CD4-positive, alpha-beta T cell treated with Interleukin-15 for 4 hours (primary cell): ENCODE measurements around the gene RNF144B.
A peak's percentile ranks its signal among the peaks of the same experiment; 100 is the strongest.

Source experiments
- DNase-seq: peaks from one replicate; pipeline ENCODE4 v3.0.0-alpha.2; 2020; ENCODE audit warnings: low spot score

RNF144B gene

DNA sequence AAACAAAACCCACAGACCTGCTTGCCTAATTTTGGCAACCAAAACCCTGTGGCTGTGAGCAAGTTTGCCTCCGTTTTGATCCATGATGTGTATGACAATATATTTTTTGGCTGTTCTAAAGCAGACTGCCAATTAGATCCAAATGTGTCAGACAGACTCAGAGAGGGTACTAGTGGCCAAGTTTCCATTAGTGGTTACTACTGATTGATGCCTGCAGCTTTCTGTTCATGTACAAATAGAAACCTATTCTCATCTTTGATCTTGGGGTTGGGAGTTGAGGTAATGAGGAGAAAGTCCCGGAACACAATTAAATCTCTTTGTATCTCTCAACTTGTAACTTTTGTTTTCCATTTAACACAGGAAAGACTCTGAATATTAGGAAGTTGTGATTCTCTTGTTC is 100.9 kb downstream of the RNF144B start:
- no peak for DNase-seq

GRCh38 chr6:18488526-18489270 is 101.5 kb downstream of the RNF144B start:
- no peak for DNase-seq

DNA sequence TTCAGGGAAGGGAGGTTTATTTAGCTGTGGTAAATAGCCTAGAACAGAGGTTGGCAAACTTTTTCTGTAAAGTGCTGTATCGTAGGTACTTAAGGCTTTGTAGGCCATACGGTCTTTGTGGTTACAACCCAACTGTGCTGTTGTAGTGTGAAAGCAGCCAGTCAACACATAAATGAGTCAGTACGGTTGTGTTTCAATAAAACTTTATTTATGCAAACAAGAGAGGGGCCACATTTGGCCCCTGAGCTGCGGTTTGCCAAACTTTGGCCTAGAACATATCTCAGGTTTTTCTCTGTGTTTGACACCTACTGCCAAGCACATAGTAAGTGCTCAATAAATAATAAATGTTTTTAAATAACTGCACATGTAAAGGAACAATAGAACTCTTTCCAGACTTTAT is 102.2 kb downstream of the RNF144B start:
- no peak for DNase-seq

DNA sequence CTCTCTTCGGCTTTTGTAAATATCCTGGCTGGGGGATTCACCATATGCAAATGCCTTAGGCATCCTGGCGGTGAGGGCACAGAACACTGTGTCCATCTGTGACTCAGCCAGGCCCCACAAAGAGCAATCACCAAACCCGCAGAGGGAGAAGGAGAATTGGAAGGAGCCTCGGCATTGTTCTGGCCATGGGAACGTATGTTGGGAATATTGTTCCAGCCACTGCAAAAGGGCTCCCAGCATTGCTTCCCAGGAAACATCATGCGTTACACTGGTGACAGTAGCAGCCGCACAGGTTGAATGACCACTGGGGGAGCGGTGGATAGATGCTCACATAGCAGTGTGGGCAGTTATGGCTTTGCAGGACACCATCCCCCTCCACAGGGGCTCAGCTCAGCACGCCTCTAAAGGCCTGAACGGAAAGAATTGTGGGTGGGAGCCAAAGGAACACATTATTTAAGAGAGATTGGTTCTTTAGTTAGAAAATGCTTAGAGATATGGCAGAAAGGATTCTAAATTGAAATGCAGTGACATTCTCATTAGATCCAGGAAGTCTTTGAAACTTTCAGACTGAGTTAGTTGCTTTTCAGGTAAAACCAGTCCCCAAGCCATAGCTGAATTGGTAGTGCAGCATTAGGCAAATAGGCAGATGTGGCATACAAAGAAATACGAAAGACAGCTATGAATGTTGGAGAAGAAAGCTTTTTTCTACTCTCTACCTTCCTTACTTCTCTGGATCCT is 104.3 kb downstream of the RNF144B start:
- no peak for DNase-seq

DNA sequence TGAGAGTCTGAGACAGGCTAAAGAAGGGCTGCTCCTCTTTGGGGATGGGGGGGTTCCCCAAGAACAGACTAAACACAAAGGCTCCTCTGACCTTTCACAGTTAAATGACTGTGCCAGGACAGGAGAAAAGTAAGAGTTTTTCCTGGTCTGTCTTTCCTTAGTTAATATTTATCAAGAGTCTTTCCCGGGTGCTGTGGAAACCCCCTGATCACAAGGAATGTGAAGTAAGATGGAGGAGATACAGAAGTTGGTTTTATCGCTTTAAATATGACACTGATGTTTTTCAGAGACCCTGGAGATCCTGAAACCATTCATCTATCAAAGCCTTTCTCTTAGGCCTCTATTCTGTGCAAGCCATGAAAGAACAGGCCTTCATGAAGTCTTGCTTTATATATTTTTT is 105.8 kb downstream of the RNF144B start:
- no peak for DNase-seq

DNA sequence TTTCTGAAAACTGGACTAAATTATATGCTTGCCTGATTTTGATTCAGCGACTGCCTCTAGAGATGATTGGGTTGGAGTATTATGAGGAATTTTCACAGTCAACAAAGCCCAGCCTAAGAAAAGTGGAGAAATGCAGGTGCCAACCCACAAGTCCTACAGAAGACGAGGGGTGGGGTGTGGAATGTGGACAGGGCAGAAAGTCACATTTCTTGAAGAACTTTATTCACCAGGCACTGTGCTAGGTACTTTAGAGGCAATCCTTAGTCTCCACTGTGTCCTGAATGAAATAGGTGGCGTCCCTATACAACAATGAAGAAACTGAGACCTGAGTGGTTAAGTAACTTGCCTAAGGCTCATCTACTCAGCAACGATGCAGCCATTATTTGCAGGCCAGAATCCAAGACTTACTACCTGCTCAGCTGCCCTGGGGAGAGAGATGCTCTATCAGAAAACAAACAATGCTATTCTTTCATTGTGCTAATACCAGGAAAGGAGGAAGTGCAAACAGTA is 106.3 kb downstream of the RNF144B start:
- no peak for DNase-seq

DNA sequence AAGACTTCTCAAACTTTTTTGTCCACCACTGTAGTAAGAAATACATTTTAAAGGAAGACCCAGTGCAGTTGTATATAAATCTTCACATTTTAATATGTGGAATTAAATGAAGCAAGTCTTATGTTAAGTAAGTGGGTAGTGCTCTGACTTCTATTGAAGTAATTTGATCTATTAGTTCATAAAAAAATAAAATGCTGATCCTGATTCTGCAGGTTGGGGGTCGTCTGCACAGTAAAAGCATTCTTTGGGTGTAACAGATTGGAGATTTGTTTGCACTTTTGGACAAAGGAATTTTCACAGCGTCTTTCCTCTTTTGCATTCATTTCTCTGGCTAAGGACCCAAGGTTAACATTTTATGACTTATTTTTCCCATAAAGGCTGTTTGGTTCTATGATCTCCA is 106.8 kb downstream of the RNF144B start:
- no peak for DNase-seq

DNA sequence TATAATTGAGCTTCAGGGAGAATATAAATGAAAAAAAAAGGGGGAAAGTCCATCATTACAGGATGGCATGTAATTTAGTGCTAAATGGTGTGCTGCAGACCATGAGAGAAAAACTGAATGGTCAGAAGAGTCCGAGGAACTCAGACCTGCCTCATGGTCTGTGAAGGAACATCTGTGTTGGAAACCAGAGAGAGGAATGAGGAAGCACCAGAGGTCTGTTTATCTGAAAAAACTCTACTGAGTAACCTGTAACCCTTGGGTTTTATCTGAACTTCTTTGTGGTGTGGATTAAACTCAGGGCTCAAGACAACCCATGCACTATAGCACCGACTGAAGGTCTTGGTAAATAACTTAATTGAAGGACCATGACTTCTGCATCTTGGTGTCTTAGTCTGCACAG is 108.1 kb downstream of the RNF144B start:
- no peak for DNase-seq

GRCh38 chr6:18496462-18496861 is 109.3 kb downstream of the RNF144B start:
- no peak for DNase-seq

DNA sequence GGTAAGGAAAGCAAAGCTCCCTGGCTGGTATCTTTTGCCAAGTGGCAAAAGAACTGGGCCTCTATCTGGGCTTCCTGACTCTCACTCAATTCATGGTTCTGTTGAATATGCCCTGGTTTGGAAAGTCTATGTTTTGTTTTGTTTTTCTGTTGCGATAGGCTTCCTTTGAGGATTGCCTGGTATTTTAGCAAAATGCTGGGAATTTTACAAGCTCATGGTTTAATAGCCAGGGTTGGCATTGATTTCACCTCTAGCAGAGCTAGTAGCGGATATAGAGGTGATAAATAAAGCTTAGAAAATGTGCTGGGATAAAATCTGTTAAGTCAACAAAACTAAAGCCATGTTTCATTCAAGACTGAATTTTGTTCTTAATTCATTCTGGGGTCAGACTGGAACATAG is 109.9 kb downstream of the RNF144B start:
- DNase-seq, result no peak

DNA sequence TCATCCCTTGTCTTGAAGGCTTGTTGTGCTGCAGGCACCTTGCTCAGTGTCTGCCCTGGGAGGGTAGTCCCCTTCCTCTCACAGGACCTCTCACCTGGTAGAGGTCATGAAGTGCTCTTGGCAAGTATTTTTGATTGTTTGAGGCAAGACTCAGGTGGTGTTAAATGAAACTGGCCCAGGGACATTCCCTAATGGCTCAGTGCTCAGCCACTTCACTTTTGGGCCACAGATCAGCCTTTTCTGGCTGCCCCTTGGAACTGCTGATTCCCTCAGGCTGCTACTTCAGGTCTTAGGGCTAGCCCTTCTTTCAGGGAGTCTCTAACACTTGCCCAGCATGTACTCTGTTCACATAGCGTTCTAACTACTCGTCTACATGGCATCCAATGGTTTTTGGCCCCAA is 111.3 kb downstream of the RNF144B start:
- DNase-seq, result no peak

- no peak for DNase-seq
Measured at GRCh38 chr6:18500921-18501662, 113.9 kb downstream of the RNF144B start.

DNA sequence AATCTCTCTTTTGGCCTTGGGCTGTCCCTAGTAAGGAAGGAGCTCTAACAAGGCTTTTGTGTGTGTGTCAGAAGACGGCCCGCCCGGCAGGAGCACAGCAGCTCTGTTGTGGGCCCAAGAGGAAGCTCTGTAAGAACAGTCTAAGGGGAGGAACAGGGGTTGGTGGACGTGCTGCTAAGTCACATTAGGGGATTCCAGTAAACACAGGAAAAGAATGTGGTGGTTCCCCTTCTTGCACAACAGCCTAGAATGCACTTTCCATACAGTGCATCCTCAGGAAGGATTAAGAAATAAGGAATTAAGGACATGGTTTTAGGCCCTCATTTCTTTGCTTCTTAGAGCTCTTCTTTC is 114.5 kb downstream of the RNF144B start:
- DNase-seq, result no peak

DNA sequence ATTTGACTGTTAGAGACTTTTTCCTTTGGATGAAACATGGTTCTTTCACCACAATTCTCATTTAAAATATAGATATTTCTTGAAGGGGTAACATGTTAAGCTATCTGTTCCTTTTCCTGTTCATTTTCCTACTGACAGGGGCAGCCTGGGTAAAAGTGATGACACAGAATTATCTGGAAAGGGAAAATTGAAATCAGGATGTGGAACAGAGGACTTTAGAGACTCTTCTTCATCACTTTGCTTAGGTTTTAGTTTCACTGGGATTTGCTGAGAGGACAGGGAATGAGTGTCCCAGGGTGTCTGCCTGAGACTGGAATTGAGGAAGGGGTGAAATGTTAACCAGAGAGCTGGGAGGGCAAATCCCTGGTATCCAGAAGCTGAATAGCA is 116.0 kb downstream of the RNF144B start:
- no peak for DNase-seq

- peak; percentile 37 for DNase-seq
Measured at GRCh38 chr6:18503593-18504231, 116.6 kb downstream of the RNF144B start.

- DNase-seq, result no peak
Measured at GRCh38 chr6:18504232-18504596, 117.1 kb downstream of the RNF144B start.

DNA sequence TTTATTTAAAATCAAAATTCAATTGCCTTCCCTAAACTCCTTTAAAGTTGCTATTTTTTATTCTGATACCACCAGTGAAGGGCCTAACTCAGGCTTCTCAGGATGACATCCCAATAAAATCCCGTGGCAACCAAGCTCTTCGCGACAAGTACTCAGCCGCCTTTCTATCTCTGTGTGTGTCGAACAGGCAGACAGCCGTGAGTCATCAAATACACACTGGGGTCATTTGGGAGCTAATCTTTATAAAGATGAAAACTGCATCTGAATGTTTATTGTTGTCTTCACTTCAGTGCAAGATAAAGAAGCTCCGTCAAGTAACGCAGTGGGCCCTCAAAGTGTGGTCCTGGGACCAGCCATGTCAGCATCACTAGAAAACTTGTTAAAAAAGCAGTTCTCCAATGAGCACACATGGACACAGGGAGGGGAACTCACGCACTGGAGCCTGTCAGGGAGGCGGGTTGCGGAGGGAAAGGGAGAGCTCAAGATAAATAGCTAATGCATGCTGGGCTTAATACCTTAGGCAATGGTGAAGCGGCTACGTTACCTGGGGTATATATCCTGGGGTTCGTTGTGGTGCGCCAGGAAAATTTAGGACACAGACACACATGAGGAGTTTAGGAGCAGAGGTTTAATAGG is 119.3 kb downstream of the RNF144B start:
- DNase-seq, result no peak

- DNase-seq, result no peak
Measured at GRCh38 chr6:18507018-18507415, 119.9 kb downstream of the RNF144B start.

- no peak for DNase-seq
Measured at GRCh38 chr6:18507561-18507960, 120.4 kb downstream of the RNF144B start.

GRCh38 chr6:18509871-18510643 is 122.9 kb downstream of the RNF144B start:
- no peak for DNase-seq

- DNase-seq, result no peak
Measured at GRCh38 chr6:18510644-18511033, 123.5 kb downstream of the RNF144B start.
